HG02571 (cell line): ENCODE results near the gene PCDH11X.
A peak's percentile ranks its signal among the peaks of the same experiment; 100 is the strongest.
"Not testable (repeated sequence)": the region's sequence is repeated elsewhere in the genome, so short reads cannot be mapped to it uniquely, and the experiment has no call there.

Experiments used
- ATAC-seq: cut with Tn5 transposase; IDR thresholded peaks from one replicate; pipeline ENCODE4 v1.9.1; 2021; ENCODE audit warnings: mild to moderate bottlenecking, moderate library complexity; ENCODE audit not compliant: unreplicated experiment

Gene PCDH11X

DNA sequence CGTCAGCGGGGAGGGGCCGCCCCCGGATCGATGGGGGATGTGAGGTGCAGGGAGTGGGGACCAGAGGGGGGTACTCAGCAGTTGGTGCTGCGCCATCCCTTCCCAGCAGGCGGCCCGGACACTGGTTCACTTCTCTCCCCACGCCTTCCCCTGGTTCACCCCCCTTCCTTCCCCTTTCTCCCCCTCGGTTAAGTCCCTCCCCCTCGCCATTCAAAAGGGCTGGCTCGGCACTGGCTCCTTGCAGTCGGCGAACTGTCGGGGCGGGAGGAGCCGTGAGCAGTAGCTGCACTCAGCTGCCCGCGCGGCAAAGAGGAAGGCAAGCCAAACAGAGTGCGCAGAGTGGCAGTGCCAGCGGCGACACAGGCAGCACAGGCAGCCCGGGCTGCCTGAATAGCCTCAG is at the start of gene PCDH11X:
TSS of gene PCDH11X (plus strand) at position 241 of the 400 bp plus-strand sequence. CDS start 56,130 bp downstream, outside the sequence.
- not testable (repeated sequence) for ATAC-seq

DNA sequence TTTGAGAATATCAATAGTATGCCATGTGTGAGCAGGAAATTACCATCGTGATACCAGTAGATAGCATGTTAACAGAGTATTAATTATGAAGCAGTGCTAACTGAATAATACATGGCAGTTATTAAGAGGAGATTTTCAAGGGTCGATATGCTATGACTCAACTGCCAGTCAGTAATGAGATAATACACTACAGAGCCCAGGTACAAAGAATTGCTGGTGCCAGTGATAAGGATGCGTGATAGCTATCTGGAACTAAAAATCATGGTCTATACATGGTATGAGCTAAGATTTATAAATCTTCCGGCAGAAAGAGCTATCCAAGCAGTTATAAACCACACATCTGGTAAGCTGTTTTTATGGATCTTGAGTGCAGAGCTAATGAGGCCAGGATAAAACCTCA is 31.7 kb upstream of the PCDH11X start:
- ATAC-seq, result not testable (repeated sequence)

DNA sequence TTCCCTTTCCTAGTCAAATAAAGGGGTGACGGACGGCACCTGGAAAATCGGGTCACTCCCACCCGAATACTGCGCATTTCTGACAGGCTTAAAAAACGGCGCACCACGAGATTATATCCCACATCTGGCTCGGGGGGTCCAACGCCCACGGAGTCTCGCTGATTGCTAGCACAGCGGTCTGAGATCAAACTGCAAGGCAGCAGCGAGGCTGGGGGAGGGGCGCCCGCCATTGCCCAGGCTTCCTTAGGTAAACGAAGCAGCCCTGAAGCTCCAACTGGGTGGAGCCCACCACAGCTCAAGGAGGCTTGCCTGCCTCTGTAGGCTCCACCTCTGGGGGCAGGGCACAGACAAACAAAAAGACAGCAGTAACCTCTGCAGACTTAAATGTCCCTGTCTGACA is 26.2 kb upstream of the PCDH11X start:
- not testable (repeated sequence) for ATAC-seq

DNA sequence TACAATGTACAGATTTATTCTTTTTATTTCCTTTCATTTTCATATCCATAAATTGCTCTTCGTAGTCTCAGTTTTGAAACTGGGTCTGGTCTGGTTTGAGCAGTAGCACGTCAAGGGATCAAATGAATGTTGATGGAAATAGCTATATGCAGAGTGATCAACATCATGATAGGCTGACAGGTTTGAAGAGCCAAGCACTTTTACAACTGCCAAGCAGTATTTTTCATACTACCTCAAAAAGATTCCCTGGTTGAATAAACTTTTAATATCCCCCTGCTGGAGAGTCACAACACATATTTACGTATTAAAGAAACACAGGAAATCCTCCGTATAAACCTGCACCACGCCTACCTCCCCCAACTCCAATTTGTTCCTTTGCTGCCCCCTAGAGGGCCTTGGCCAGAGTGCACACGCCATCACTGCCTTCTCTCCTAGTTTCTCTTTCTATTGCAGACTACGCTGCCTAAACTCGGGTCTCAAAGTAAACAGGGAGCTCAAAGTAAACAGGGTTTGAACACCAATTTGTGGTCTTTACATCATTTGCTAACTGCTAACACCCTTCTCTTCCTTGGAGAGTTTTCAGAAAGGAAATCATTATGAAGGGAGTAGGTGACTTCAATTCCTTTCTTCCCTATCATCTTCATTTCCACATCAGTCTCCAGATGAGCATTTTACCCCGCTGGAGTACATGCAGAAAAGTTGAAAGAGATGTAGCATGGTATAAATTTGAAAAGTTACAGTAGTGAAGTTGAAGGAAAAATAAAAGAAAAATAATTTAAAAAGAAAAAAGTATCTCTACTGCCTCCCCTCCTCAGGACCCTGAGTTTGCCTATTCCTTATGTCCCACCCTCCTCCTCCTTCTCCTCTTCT is 8.3 kb upstream of the PCDH11X start:
- peak; percentile 98 for ATAC-seq

DNA sequence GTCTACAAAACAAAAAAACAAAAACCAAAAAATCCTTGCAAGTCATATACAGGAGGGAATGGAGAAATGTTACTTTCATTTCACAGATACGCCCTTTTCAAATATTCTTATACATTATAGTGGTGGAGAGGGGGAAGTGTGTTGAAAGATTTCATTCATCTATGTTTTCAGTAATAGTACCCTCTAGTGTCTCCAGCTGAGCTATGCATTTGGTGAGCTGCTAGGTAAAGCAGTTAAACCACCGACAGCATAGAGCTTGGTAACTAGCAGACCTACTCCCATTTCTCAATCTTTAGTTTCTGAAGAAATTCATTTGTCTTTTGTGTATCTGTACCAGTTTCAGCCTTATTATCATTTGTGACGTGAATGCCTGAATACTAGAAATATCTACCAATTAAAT is 5.2 kb upstream of the PCDH11X start:
- ATAC-seq, result not testable (repeated sequence)

GRCh38 chrX:91780008-91780407 is 833 bp downstream of the PCDH11X start:
- ATAC-seq, result not testable (repeated sequence)

GRCh38 chrX:91780698-91781097 is 1.5 kb downstream of the PCDH11X start:
- not testable (repeated sequence) for ATAC-seq

DNA sequence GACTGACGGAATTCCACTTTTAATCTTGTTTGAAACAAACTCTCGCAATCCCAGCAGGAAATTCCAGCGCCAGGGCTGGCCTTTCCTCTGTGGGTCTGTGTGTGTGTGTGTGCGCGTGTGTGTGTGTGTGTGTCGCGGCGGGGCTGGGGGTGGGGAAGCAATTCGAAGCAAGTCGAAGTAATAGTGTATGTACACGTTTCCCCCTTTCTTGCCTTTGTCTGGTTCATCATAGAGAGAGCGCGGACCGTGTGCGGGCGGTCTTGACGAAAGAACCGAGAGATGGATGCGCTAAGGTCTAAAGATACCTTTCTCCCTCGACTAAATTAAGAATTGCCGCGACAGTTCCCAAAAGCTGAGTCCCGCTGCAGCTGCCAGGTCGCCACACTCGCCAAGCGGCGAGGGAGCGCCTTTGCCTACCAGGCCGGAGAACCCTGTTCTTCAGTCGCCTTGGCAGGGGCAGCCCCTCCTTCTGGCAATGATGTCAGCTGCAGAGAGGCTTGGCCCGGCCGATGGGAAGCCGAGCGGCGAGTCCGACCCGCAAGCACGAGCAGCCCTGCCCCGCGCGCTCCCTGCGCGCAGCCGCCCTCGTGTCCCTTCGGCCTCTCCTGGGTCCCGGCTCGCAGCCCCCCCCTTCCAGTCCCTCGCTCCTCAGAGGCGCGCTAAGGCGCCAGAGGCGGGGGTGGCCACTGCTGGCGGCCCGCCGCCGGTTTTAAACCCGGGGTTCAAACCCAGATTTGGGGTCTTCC is 2.6 kb downstream of the PCDH11X start:
- not testable (repeated sequence) for ATAC-seq

GRCh38 chrX:91782825-91783224 is 3.6 kb downstream of the PCDH11X start:
- not testable (repeated sequence) for ATAC-seq

- not testable (repeated sequence) for ATAC-seq
These were observed 38.4 kb downstream of the PCDH11X start for GRCh38 chrX:91817537-91817936.

DNA sequence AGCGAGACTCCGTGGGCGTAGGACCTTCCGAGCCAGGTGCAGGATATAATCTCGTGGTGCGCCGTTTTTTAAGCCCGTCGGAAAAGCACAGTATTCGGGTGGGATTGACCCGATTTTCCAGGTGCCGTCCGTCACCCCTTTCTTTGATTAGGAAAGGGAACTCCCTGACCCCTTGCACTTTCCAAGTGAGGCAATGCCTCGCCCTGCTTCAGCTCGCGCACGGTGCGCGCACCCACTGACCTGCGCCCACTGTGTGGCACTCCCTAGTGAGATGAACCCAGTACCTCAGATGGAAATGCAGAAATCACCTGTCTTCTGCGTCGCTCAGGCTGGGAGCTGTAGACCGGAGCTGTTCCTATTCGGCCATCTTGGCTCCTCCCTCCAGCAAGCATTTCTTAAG is 46.1 kb downstream of the PCDH11X start:
- ATAC-seq, result not testable (repeated sequence)
